HG03575 (cell line): ENCODE results near the gene IPPK.
"Not testable (repeated sequence)": the region's sequence is repeated elsewhere in the genome, so short reads cannot be mapped to it uniquely, and the experiment has no call there.

Experiments used
- ATAC-seq: cut with Tn5 transposase; IDR thresholded peaks from one replicate; pipeline ENCODE4 v1.9.1; 2021; ENCODE audit not compliant: unreplicated experiment, insufficient number of reproducible peaks, low FRiP score; ENCODE audit errors: extremely low read depth

Gene IPPK

GRCh38 chr9:92608241-92608908 is 61.6 kb downstream of the IPPK start:
- ATAC-seq: no peak

- no peak for ATAC-seq
These were observed 62.2 kb downstream of the IPPK start for GRCh38 chr9:92607773-92608172.

GRCh38 chr9:92607088-92607487 is 62.8 kb downstream of the IPPK start:
- no peak for ATAC-seq

GRCh38 chr9:92605224-92605623 is 64.7 kb downstream of the IPPK start:
- ATAC-seq: no peak

- no peak for ATAC-seq
These were observed 65.9 kb downstream of the IPPK start for GRCh38 chr9:92603990-92604389.

- no peak for ATAC-seq
These were observed 66.8 kb downstream of the IPPK start for GRCh38 chr9:92603100-92603499.

GRCh38 chr9:92602413-92602812 is 67.5 kb downstream of the IPPK start:
- no peak for ATAC-seq

GRCh38 chr9:92601451-92601850 is 68.5 kb downstream of the IPPK start:
- no peak for ATAC-seq

- no peak for ATAC-seq
These were observed 69.3 kb downstream of the IPPK start for GRCh38 chr9:92600462-92601261.

GRCh38 chr9:92599938-92600461 is 69.9 kb downstream of the IPPK start:
- ATAC-seq: no peak

- no peak for ATAC-seq
These were observed 71.5 kb downstream of the IPPK start for GRCh38 chr9:92598382-92598781.

- no peak for ATAC-seq
These were observed 74.0 kb downstream of the IPPK start for GRCh38 chr9:92595930-92596329.

GRCh38 chr9:92595075-92595474 is 74.9 kb downstream of the IPPK start:
- not testable (repeated sequence) for ATAC-seq

GRCh38 chr9:92592946-92593861 is 76.7 kb downstream of the IPPK start:
- ATAC-seq: no peak

GRCh38 chr9:92592537-92592936 is 77.4 kb downstream of the IPPK start:
- ATAC-seq: no peak

GRCh38 chr9:92590377-92590776 is 79.6 kb downstream of the IPPK start:
- no peak for ATAC-seq

- no peak for ATAC-seq
These were observed 80.0 kb downstream of the IPPK start for GRCh38 chr9:92589923-92590322.

GRCh38 chr9:92576175-92576574 is 93.8 kb downstream of the IPPK start:
- no peak for ATAC-seq

GRCh38 chr9:92573612-92574011 is 96.3 kb downstream of the IPPK start:
- not testable (repeated sequence) for ATAC-seq
